ENCODE data around the gene SESTD1. TPM values are rescaled to one million over a fixed set of nuclear protein-coding genes. Genes with fewer than 3 reads are reported as not detected.

SESTD1 gene
- total and polyA plus RNA-seq, 2 experiments from 2014 or later = 12.6 to 21.6 TPM

- no peaks in the 10 kb centered on the region for H3K79me2 ChIP-seq (replicated peaks; ENCODE audit: insufficient read depth)
- no peak overlapping the region for H3K27ac Mint-ChIP-seq
- H3K27me3 ChIP-seq (ENCODE audit: insufficient read depth) = no peaks in the 10 kb centered on the region
- no peaks in the 10 kb centered on the region for H3K36me3 ChIP-seq (ENCODE audit: insufficient read depth)
- H3K4me3 Mint-ChIP-seq = no peak overlapping the region
- H2AFZ ChIP-seq = no peak overlapping the region
- no peaks in the 10 kb centered on the region for H4K20me1 ChIP-seq (replicated peaks; ENCODE audit: insufficient read depth)
- no peaks in the 10 kb centered on the region for H3K27me3 Mint-ChIP-seq (ENCODE audit: insufficient read depth, low read depth, poor library complexity)
- no peaks in the 10 kb centered on the region for H3K36me3 Mint-ChIP-seq (ENCODE audit: low read depth)
- H3K4me1 ChIP-seq (ENCODE audit: insufficient read depth) = peaks cover 4% of the 10 kb centered on the region; the same call in 1 of the 2 replicates
- ATAC-seq = no peak
- H3K4me2 ChIP-seq = no peak overlapping the region
- H3K27ac ChIP-seq (ENCODE audit: low read depth) = no peak overlapping the region
- peaks cover 21% of the 10 kb centered on the region for H3K4me1 Mint-ChIP-seq
- TF ChIP-seq STAT1 (IDR thresholded peaks at IDR 0.05; ENCODE audit: unreplicated experiment) (no peak), CTCF (conservative IDR thresholded peaks at IDR 0.05; ENCODE audit: low read depth in 2 of 2) (no peak), ZNF331 (CRISPR knock-in tag; IDR thresholded peaks at IDR 0.05; ENCODE audit: low read depth) (no peak), POLR2AphosphoS5 (IDR thresholded peaks at IDR 0.05; ENCODE audit: low read depth) (no peak), ZNF462 (CRISPR knock-in tag; IDR thresholded peaks at IDR 0.05) (no peak), ZNF114 (CRISPR knock-in tag; IDR thresholded peaks at IDR 0.05) (no peak), CREB1 (CRISPR knock-in tag; IDR thresholded peaks at IDR 0.05; ENCODE audit: low read depth) (no peak), EZH2phosphoT487 (IDR thresholded peaks at IDR 0.05; ENCODE audit: unreplicated experiment) (no peak), EZH2 (IDR thresholded peaks at IDR 0.05; ENCODE audit: low read depth, unreplicated experiment) (no peak), REST (IDR thresholded peaks at IDR 0.05; ENCODE audit: unreplicated experiment) (no peak), JUNB (IDR thresholded peaks at IDR 0.05; ENCODE audit: unreplicated experiment) (no peak), NANOG (IDR thresholded peaks at IDR 0.05; ENCODE audit: borderline replicate concordance) (no peak), ETS1 (IDR thresholded peaks at IDR 0.05) (no peak)
- no peak overlapping the region for H3K4me3 ChIP-seq
- peaks cover 3% of the 10 kb centered on the region; the same call in 1 of the 2 replicates for H3K9me2 ChIP-seq (ENCODE audit: insufficient read depth)
- no peaks in the 10 kb centered on the region for H3K9me3 Mint-ChIP-seq
- no peak for DNase-seq (ENCODE audit: low spot score)
- H3F3A ChIP-seq (replicated peaks; ENCODE audit: low read depth) = no peaks in the 10 kb centered on the region
Observed at GRCh38 chr2:179270689-179271088, 6.1 kb upstream of the SESTD1 start.
